Right forelimb (tissue), 1 donor: ENCODE results near the gene ERMARD.
"Not testable (repeated sequence)": the region's sequence is repeated elsewhere in the genome, so short reads cannot be mapped to it uniquely, and the experiment has no call there.

Experiments used
- DNase-seq: peaks from one replicate; pipeline ENCODE4 v3.0.0-alpha.2; 2018

Gene ERMARD

DNA sequence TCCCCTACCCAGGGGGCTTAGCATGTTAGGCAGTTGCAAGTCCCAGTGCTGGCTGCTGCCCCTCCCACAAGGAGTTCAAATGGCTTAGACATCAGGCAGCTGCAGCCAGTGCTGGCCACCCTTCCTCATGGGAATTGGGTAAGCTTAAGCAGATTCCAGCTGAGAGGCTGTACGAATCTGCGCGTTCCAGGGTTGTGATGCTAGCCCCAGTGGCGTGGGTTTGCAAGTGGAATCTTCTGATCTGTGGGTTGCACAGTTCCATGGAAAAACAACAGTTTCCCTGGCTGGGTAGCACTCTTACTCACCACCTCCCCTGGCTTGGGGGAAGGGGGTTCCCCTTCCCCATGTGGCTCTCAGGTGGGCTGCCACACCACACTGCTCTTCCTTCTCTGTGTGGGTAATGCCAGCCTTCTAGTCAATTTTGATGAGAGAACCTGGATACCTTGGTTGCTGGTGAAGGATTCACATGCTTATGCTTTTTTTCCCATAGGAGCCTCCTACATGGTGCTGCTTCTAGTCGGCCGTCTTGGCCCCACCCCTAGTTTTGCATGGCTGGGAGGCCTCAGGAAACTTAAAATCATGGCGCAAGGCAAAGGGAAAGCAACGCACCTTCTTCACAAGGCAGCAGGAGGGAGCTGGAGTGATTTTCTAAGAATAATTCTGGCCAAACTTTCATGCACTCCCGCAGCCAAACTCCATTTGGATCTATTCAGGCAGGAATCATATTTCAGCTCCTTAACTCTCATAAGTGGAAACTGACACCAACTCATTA is 13.0 kb upstream of the ERMARD start:
- DNase-seq, result no peak

DNA sequence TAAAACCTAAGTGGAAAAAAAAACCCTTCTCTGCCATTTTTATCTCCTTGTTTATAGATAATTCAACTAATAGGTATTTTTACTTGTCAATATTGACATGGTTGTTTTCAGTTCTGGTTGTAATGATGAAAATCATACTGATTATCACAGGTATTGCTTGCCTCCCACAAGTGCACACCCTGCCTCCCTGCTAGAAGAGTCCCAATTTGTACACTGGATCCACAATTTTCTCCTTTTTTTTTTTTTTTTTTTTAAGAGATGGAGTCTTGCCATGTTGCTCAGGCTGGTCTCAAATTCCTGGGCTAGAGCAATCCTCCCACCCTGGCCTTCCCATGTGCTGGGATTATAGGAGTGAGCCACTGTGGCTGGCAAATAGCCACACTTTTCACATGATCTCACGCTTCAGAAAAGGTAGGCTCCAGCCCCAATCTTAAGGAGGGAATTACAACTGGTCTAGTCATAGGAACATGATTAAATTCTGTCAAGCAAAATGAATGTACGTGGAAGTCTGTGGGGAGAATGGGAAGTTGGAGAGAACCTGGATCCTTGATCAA is 12.4 kb upstream of the ERMARD start:
- DNase-seq, result no peak

DNA sequence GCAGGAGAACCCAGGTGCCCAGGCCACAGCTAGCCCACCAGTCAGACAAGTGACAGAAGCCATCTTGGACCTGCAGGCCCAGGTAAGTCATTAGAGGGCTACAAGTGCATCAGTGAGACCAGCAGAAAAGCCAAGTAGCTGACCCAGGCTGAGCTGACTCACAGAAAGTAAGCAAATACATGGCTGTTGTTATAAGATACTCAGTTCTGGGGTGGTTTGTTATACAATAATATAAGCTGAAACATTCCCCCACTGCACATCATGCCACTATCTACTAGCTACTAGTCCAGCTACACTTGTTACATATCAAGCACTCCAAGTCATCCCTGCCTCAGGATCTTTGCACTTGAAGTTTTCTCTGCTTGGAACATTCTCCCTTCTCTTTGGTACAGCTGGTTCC is 10.1 kb upstream of the ERMARD start:
- no peak for DNase-seq

DNA sequence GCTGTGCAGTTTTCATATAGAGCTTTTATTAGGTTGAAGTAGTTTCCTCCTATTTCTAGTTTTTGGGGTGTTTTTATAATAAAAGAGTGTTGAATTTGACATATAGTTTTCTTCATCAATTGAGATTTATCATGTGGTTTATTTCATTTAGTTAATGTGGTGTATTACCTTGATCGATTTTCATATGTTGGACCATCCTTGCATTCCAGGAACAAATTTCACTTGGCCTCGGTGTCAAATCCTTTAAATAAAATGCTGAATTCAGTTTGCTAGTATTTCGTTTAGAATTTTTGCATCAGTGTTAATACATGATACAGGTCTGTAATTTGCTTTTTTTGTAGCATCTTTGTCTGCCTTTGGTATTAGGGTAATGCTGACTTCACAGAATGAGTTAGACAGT is 6.0 kb upstream of the ERMARD start:
- DNase-seq, result no peak

DNA sequence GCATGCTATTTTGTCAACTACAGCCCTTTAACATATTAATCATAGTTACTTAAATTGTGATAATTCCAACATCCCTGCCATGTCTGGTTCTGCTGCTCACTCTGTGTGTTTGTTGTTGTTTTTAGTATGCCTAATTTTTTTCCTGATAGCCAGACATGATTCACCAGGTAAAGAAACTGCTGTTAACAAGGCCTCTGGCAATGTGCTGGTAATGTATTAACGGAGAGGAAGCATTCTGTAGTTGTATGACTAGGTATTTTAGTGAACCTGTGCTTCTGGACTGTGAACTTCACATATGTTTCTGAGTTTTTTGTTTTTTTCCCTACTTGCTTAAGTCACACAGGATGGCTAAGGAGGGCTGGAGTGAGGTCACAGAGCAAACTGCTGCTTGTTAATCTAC is 4.9 kb upstream of the ERMARD start:
- no peak for DNase-seq

DNA sequence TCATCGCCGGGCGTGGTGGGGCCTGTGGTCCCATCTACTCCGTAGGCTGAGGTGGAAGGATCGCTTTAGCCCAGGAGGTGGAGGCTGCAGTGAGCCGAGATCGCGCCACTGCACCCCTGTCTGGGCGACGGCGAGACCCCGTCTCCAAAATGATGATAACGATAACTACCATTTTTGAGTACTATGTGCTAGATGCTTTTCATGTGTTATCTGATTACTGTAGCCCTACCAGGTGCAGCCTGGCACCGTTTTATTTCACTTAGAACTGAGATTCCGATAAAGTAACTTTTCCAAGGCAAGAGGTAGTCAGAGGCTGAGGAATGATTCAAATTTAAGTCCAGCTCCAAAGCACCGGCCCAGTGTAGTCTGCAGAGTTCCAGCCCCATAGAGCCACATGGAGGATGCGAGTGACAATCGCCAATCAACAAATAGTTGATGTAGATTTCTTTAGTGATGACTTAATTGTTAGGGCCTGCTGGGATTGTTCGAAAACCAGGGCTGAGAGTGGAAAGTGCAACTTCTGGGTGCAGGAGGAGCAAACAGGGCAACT is 727 bp downstream of the ERMARD start:
- DNase-seq, result no peak

DNA sequence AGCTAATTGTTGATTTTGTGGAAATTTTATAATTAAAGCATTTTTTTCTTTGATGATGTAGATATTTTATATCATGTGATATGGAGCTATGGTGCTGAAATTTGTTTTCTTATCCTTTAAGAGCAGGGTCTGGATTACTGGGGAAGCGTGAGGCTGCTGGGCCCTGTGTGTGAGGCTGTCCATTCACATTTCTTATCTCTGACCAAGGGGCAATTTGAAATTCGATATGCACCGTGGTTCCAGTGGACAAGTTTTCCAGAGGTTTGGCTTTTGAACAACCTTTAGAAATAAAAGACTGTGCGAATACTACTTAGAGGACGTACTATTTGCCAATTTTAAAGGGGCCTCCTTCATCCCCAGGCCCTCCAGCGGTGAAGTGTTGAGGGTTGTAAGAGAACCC is 3.7 kb downstream of the ERMARD start:
- DNase-seq, result no peak

DNA sequence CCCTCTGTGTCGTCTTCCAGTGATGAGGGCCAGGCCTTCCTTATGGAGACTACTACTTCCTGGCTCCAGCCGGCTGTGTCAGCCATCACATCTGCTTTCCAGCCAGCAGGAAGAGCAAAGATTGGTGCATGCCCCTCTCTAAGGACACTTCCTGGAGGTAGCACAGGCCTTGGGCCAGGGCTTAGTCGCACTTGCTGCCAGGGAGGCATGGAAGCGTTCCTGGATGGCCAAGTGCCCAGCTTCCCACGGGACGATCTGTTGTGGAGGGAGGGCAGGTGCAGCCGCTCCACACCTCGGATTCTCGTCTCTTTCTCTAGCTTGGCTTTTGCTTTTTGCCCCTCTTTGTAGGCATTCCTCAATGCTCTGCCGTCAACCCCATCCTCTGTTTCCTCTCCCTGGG is 11.9 kb downstream of the ERMARD start:
- DNase-seq, result no peak

DNA sequence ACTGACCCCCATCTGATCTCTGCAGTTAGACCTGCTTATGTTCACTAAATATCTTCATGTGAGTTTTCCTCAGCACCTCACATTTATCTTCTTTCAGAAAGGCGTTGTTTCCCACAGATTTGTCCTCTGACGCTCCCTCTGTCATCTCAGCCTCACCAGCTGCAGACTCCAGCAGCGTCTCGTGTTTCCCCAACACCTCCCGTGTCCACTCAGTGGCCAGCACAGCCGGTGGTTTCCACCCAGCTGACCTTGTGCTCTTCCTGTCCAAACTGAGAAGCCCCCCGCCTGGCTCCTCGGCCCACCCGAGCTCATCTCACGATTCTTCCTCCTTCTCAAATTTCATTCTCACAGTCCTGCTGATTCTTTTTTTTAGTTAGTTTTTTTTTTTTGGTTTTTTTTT is 12.5 kb downstream of the ERMARD start:
- DNase-seq, result no peak

DNA sequence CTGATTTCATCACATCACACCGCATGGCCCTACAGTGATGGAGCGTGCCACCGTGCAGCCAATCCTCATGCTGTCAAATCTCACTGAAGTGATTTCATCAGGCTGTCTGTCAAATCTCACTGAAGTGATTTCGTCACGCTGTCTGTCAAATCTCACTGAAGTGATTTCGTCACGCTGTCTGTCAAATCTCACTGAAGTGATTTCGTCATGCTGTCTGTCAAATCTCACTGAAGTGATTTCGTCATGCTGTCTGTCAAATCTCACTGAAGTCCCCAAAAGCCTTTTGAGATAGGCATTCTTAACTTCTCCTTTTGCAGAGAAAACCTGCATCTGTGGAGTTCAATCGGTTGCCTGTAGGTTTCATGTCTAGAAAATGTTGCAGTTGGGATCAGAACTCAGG is 14.4 kb downstream of the ERMARD start:
- DNase-seq, result not testable (repeated sequence)

DNA sequence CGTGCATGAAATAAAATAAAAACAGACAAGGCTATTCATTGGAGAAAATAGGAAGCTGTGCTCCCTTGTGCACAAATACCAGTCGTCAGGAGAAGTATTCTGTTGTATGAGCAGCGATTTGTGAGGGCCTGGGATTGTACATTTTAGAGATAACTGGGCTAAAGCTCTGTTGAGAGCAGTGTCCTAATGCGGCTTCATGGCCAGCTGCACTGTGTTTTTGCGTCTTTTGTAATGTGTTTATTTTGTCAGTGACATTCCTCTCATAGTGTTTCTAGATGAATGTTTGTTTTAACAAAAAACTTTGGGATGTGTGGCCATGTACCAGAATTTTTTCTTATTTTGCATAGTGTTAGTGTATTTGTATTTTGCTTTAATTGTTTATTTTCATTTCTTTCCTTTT is 14.8 kb downstream of the ERMARD start:
- DNase-seq, result no peak

DNA sequence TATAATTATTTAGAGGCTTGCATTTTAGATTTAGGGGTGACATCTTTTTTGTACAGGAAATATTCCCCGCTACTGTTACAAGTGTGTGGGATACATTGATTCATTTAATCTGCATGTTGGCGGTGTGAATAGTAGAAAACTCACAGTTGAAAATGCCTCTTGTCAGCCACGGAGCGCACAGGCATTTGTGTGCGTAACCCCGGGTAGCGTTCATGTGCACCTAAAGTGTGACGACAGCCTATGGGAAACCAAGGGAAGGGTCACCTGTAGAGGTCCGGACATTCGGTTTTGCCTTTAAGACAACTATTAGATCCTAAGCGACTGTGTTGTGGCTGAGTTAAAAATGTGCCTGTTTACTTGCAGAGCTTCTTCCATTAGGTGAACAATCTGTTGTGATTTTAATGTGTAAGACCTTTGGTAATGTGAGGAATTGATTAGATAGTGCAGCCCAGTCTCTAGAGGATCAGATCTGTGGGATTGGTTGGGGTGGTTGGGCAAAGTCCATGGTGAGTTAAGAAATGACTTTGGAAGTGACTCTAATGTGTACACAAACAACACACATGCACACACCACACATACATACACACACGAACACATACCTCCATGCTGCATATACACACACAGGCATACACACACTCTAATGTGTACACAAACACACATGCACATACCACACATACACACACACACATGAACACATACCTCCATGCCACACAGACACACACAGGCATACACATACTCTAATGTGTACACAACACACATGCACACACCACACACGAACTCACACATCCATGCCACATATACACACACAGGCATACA is 15.7 kb downstream of the ERMARD start:
- DNase-seq, result no peak

DNA sequence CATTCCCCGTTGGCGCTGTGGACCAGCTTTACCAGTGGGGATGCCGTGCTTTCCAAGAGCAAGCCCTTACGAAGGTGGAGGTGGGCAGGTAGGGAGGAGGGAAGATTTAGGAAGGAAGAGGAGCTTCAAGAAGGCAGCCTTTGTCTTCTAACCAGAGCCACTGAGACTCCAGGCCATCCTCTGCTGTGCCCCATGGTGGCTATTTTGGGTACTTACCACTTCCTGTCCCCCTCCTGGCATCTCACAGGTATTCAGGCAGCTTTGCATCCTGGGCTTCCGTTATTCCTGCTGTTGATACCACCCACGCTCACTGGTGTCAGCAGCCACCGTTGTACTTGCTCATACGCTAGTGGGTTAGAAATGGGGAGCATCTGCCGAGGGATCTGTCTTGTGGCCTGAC is 22.9 kb downstream of the ERMARD start:
- DNase-seq, result no peak

DNA sequence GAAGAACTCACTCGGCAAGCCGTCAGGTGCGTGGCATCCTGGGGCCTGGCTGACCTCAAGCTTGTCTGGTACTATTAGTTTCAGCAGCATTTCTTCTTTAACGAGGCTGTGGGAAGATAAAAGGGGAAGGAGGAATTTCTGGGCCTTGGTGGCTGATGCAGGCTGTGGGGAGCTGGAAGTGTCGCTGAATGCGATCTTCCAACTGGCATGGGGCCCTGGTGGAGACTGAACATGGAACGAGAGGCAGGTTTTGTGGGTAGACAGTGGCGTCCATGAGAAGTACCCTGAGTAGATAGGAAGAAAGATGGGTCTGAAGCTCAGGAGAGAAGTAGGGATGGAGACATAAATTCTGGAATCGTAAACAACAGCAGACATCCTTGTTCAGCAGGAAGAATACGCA is 23.9 kb downstream of the ERMARD start:
- no peak for DNase-seq

DNA sequence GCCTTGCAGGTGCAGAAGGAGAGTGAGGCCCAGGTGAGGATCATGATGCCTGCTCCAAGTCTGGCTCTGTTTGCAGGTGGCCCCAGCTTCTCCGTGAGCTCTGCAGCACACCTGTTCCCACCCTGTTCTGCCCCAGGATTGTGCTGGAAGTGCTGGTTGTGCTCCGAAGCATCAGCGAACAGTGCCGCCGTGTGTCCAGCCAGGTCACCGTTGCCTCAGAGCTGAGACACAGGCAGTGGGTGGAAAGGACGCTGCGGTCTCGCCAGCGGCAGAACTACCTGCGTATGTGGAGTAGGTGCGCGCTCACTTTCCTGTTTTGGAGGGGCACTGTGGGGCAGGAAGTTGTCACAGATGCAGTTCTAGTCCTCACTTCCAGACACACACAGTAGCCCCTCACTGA is 25.0 kb downstream of the ERMARD start:
- no peak for DNase-seq

DNA sequence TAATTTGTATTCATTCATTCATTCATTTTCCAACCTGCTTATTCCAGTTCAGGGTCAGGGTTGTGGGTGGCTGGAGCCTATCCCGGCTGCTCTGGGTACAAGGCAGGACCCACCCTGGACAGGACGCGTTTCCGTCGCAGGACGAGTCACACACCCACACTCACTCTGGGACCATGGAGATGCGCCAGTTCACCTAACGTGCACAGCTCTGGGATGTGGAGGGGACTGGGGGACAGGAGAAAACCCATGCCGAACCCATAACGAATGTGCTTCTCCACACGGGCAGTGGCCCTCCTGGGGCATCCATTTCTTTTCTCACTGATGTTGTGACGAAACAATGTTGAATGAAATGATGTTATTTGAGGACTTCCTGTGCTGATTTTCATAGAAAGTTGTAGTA is 26.5 kb downstream of the ERMARD start:
- no peak for DNase-seq

DNA sequence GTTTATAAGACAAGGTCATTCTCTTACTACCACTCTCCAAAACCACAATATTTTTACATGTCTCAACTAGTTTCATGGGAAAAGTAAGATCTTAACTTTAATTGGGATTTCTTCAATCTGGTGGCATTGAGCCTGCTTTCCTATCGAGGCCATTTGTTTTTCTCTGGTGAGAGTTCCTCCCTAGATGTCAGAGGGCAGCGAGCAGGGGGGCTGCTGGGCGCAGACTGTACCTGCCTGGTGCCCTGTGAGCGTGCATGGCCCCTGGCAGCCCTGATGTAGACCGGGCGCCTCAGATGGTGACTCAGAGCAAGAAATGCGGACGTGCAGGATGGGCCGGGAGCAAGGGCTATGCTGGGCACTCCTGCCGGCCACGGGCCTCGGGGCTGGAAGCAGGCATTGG is 27.2 kb downstream of the ERMARD start:
- DNase-seq, result no peak

DNA sequence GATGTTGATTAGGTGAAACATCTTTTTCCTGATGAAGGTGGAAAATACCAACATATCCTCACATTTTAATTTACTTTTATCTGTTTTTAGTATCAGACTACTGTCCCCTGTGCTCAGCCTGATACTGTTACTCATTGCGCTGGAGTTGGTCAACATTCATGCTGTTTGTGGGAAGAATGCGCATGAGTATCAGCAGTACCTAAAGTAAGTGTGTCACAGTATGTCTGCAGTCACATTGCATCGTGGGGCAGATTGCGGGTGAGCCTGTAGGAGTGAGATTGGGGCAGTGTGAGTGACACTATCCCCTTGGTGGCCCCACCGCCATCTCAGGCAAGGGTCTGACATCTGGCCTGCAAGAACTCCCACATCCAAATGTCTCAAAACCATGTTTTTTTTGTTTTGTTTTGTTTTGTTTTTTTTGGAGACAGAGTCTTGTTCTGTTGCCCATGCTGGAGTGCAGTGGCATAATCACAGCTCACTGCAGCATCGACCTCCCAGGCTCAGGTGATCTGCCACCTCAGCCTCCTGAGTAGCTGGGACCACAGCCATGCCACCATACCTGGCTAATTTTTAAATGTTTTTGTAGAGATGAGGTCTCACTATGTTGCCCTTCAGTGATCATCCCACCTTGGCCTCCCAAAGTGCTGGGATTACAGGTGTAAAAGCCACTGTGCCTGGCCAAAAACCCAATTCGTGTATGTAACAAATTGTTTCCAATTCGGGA is 27.8 kb downstream of the ERMARD start:
- DNase-seq, result no peak

DNA sequence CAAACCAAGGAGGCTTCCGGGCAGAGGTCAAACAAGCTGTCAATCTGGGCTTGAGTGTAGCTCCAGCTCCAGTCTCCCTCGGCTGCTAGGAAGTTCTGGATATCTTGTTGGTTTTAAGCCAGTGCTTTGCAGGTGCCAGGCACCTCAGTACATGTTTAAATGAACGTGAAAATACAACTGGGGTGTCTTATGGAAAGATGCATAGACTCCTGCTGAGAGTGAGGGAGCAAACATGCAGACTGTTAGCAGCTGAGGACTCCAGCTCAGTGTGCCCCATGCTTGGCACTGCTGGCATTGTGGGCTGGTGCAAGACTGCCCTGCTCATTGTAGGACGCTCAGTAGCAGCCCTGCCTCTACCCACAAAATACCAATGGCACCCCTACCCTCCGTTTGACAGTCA is 28.5 kb downstream of the ERMARD start:
- no peak for DNase-seq

DNA sequence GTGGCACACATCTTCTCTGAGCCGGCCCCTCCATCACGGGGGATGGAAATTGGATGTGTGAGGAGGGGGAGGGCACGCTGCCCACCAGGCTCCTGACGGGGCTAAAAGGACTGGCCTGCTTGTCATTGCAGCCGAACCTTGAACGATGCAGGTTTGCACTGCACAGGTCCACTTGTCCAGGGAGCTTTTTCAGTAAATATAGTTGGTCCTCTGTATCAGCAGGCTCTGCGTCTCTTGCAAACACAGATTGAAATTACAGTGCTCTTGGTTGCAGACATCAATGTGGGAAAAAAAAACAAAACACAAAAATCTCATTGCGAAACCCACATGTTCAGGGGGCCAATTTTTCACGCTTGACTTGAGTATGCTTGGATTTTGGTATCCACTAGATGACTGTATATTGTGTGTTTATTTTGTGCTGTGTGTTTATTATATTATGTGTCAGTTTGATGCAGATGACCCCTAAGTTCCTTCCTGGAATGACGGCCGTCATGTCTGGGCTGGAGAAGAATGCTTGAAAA is 29.2 kb downstream of the ERMARD start:
- DNase-seq, result no peak

DNA sequence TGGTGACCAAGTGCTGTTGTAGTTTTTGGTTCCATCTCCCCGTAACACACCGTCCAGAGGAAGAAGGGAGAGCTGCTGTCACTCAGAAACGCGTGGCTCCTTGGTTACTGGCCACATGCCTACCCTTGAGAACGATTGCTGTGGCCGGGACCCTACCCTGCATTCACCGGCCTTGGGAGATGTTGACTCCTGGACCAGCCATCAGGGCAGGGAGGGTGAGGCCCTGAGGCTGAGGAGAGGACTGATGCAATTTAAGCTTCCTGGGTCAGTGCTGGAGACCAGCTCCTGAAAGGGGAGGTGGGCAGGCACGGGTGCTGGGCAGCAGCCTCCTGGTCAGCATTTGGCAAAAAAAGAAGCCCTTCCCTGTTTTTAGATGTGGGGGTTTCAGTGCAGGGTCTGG is 31.5 kb downstream of the ERMARD start:
- no peak for DNase-seq

DNA sequence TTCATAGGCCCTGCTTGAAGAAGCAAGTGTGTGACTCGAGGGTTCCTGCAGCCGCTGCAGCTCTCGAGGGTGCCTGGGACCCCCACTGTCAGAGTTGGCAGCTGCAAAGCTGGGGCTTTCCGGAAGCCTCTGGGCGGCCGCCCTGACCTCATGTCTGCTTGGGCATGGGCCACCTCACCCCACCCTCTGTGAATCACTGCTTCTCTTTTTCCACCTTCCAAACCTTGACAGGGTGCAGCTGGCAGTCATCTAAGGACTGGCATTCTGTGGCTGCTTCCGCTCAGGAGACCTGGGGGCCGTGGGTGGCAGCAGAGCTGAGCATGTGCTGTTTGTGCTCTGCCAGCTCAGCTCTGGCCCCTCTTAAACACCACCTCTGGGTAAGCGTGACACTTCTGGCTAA is 32.0 kb downstream of the ERMARD start:
- DNase-seq, result peak; percentile 10
